GM23338 (cell line): ENCODE results near the gene ELAPOR1. TPM values are rescaled to one million over a fixed set of nuclear protein-coding genes. Genes with fewer than 3 reads are reported as not detected.

Experiments used
- ATAC-seq: fragments of 200-7000 bp; cut with Tn5 transposase; 3 replicates; pipeline ENCODE4 v1.9.1; 2020
- DNase-seq: peaks from one replicate; pipeline ENCODE4 v3.0.0-alpha.2; 2015; ENCODE audit warnings: low spot score
- H2AFZ ChIP-seq: fragments of 200-600 bp; sonication (generic); 2 replicates; pipeline ENCODE4 v1.8.0; 2016; ENCODE audit warnings: antibody characterized with exemption, mild to moderate bottlenecking, moderate library complexity
- H3F3A ChIP-seq: fragments of 200-600 bp; sonication (generic); replicated peaks from 2 replicates; pipeline ENCODE4 v1.8.0; 2017; ENCODE audit warnings: antibody characterized with exemption, mixed run types, low read depth
- H3K27ac ChIP-seq: fragments of 200-600 bp; sonication (generic); 2 replicates; pipeline ENCODE4 v1.6.1; 2016; ENCODE audit warnings: low read depth
- H3K27me3 ChIP-seq: fragments of 200-600 bp; sonication (generic); 2 replicates; pipeline ENCODE4 v1.8.0; 2016; ENCODE audit warnings: mild to moderate bottlenecking, mixed run types, moderate library complexity; ENCODE audit not compliant: insufficient read depth
- H3K36me3 ChIP-seq: fragments of 200-600 bp; sonication (generic); 2 replicates; pipeline ENCODE4 v1.8.0; 2016; ENCODE audit warnings: mild to moderate bottlenecking; ENCODE audit not compliant: insufficient read depth
- H3K4me1 ChIP-seq: fragments of 200-600 bp; sonication (generic); 2 replicates; pipeline ENCODE4 v1.8.0; 2016; ENCODE audit warnings: mild to moderate bottlenecking, moderate library complexity; ENCODE audit not compliant: insufficient read depth
- H3K4me2 ChIP-seq: fragments of 200-600 bp; sonication (generic); 2 replicates; pipeline ENCODE4 v1.7.1; 2017; ENCODE audit warnings: mixed run types
- H3K4me3 ChIP-seq: fragments of 200-600 bp; sonication (generic); 2 replicates; pipeline ENCODE4 v1.6.1; 2016; ENCODE audit warnings: mixed run types
- H3K79me2 ChIP-seq: fragments of 200-600 bp; sonication (generic); replicated peaks from 2 replicates; pipeline ENCODE4 v1.8.0; 2017; ENCODE audit warnings: mild to moderate bottlenecking; ENCODE audit not compliant: insufficient read depth
- H3K9me2 ChIP-seq: fragments of 200-600 bp; sonication (generic); 2 replicates; pipeline ENCODE4 v1.8.0; 2017; ENCODE audit not compliant: insufficient read depth
- H4K20me1 ChIP-seq: fragments of 200-600 bp; sonication (generic); replicated peaks from 2 replicates; pipeline ENCODE4 v1.8.0; 2017; ENCODE audit warnings: mild to moderate bottlenecking; ENCODE audit not compliant: insufficient read depth
- H3K27ac Mint-ChIP-seq: 2 replicates; pipeline ENCODE4 v1.8.0; 2020; ENCODE audit warnings: inconsistent platforms, mild to moderate bottlenecking, moderate library complexity, mixed read lengths
- H3K27me3 Mint-ChIP-seq: 3 replicates; pipeline ENCODE4 v1.8.0; 2022; ENCODE audit warnings: low read depth, mild to moderate bottlenecking, moderate library complexity, mixed read lengths, inconsistent platforms; ENCODE audit not compliant: insufficient read depth, poor library complexity
- H3K36me3 Mint-ChIP-seq: 3 replicates; pipeline ENCODE4 v1.8.0; 2021; ENCODE audit warnings: low read depth, mild to moderate bottlenecking, inconsistent platforms, moderate library complexity, mixed read lengths
- H3K4me1 Mint-ChIP-seq: 3 replicates; pipeline ENCODE4 v1.8.0; 2020; ENCODE audit warnings: mild to moderate bottlenecking, inconsistent platforms, mixed read lengths
- H3K4me3 Mint-ChIP-seq: 3 replicates; pipeline ENCODE4 v1.8.0; 2021; ENCODE audit warnings: moderate library complexity, mild to moderate bottlenecking, inconsistent platforms, mixed read lengths
- H3K9me3 Mint-ChIP-seq: 3 replicates; pipeline ENCODE4 v1.8.0; 2020; ENCODE audit warnings: moderate library complexity, mild to moderate bottlenecking, inconsistent platforms, mixed read lengths
- CREB1 ChIP-seq: fragments of 250-450 bp; sonication (Bioruptor Pico); IDR thresholded peaks from 2 replicates; pipeline ENCODE4 v1.5.0; 2020; ENCODE audit warnings: low read depth, mild to moderate bottlenecking, moderate library complexity
- EZH2 ChIP-seq: fragments of 200-600 bp; sonication (generic); IDR thresholded peaks from one replicate; pipeline ENCODE4 v1.8.0; 2017; ENCODE audit warnings: antibody characterized with exemption, mild to moderate bottlenecking, low read depth; ENCODE audit not compliant: unreplicated experiment
- EZH2phosphoT487 ChIP-seq: fragments of 200-600 bp; sonication (generic); IDR thresholded peaks from one replicate; pipeline ENCODE4 v1.8.1; 2018; ENCODE audit warnings: antibody characterized with exemption; ENCODE audit not compliant: unreplicated experiment
- JUNB ChIP-seq: IDR thresholded peaks from one replicate; pipeline ENCODE4 v1.6.1; 2016; ENCODE audit warnings: antibody characterized with exemption; ENCODE audit not compliant: unreplicated experiment
- NANOG ChIP-seq: IDR thresholded peaks from 2 replicates; pipeline ENCODE4 v1.6.1; 2016; ENCODE audit warnings: antibody characterized with exemption, borderline replicate concordance
- POLR2AphosphoS5 ChIP-seq: IDR thresholded peaks from 2 replicates; pipeline ENCODE4 v1.6.1; 2016; ENCODE audit warnings: antibody characterized with exemption, low read depth
- STAT1 ChIP-seq: IDR thresholded peaks from one replicate; pipeline ENCODE4 v1.6.1; 2016; ENCODE audit warnings: antibody characterized with exemption; ENCODE audit not compliant: unreplicated experiment
- ZNF114 ChIP-seq: fragments of 250-450 bp; sonication (Bioruptor Pico); IDR thresholded peaks from 2 replicates; pipeline ENCODE4 v1.5.0; 2020; ENCODE audit warnings: mild to moderate bottlenecking, moderate library complexity
- ZNF331 ChIP-seq: fragments of 250-450 bp; sonication (Bioruptor Pico); IDR thresholded peaks from 2 replicates; pipeline ENCODE4 v1.5.0; 2020; ENCODE audit warnings: low read depth, mild to moderate bottlenecking, moderate library complexity
- polyA plus RNA-seq: library from polyadenylated mRNA; unstranded; fragments of >200 nt; fragmentation: Nextera tagmentation; extraction: Ambion mirVana; gene quantifications from 2 replicates; pipeline ENCODE4 v1.2.1, GENCODE V29; 2016
- total RNA-seq: library from RNA; depleted of rRNA; stranded (reverse); fragments of >200 nt; shearing (Covaris generic); gene quantifications from 2 replicates; pipeline ENCODE4 v1.2.3, GENCODE V29; 2014
- TF ChIP-seq, protein P1 (sequence below), 2 experiments: fragments of 200-600 bp in 1 of 2; sonication (generic) in 1 of 2; conservative IDR thresholded peaks; 2 replicates each; pipeline versions ENCODE4 v1.5.1 to v1.6.1; 2016 to 2017; ENCODE audit warnings: antibody characterized with exemption in 2 of 2, low read depth in 2 of 2, mild to moderate bottlenecking in 2 of 2, moderate library complexity in 1 of 2
- TF ChIP-seq, protein P2 (sequence below): IDR thresholded peaks from one replicate; pipeline ENCODE4 v1.6.1; 2018; ENCODE audit warnings: antibody characterized with exemption; ENCODE audit not compliant: unreplicated experiment
- TF ChIP-seq, protein P3 (sequence below): fragments of 250-450 bp; sonication (Bioruptor Pico); IDR thresholded peaks from 2 replicates; pipeline ENCODE4 v1.5.0; 2020; ENCODE audit warnings: mild to moderate bottlenecking, moderate library complexity

Gene ELAPOR1
- total and polyA plus RNA-seq, 2 experiments from 2014 or later: 0.92 to 2.4 TPM

DNA sequence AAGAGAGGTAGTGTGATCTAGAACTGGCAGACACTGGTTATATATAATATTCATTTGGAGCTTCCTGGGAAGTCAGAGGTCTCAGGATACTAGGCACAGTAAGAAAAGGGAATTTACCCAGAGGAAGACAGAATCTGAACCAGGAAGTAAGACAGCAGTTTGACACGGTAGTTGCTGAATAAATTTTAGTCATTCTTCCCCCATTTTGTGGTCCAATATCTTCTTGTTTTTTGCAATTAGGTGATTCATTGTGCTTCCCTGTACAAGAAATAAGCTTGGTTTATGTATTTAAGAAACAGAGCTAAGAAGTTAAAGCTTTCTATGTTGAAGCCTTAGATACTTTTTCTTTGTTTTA lies 22.1 kb upstream of the ELAPOR1 start (continued):
- TF ChIP-seq NANOG (no peak), EZH2 (no peak), ZNF114 (no peak), CREB1 (CRISPR knock-in tag) (no peak), ZNF331 (no peak), POLR2AphosphoS5 (no peak)

DNA sequence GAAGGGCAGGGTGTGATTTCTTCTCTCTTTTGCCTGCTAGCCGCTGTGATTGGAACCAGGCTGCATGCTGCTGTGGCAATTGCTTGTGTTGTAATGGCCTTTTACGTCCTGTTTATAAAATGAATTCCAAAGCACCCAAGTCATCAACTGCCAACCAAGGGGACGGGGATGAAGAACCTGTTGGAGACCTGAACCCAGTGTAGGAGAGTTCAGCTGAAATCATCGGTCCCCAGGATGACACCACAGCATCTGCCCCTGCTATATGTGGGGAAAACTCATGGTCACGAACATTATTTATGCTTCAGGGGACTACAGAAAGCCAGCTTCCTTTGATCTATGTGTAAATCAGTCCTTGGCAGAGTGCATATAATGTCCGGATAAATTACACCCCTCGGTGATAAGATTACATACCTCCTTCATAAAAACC lies 19.5 kb upstream of the ELAPOR1 start:
- Histone ChIP-seq H3K4me3 (no peak overlapping the region), H3F3A (peaks cover 7% of the 10 kb centered on the region), H3K27me3 (no peaks in the 10 kb centered on the region), H3K79me2 (peaks cover 21% of the 10 kb centered on the region), H3K4me2 (no peak overlapping the region), H4K20me1 (no peaks in the 10 kb centered on the region; the same call in 1 of the 2 replicates), H3K36me3 (no peaks in the 10 kb centered on the region), H3K27ac (no peak overlapping the region), H3K9me2 (no peaks in the 10 kb centered on the region), H3K4me1 (peaks cover 13% of the 10 kb centered on the region), H2AFZ (no peak overlapping the region)
- peaks cover 3% of the 10 kb centered on the region; the same call in 1 of the 3 replicates for H3K9me3 Mint-ChIP-seq
- ATAC-seq: no peak
- no peak for TF ChIP-seq CREB1 (CRISPR knock-in tag)
- TF ChIP-seq ZNF331: no peak
- TF ChIP-seq EZH2: no peak
- TF ChIP-seq JUNB: no peak
- TF ChIP-seq POLR2AphosphoS5: no peak
- TF ChIP-seq EZH2phosphoT487: no peak
- no peak for TF ChIP-seq NANOG
- TF ChIP-seq, protein P1, sequence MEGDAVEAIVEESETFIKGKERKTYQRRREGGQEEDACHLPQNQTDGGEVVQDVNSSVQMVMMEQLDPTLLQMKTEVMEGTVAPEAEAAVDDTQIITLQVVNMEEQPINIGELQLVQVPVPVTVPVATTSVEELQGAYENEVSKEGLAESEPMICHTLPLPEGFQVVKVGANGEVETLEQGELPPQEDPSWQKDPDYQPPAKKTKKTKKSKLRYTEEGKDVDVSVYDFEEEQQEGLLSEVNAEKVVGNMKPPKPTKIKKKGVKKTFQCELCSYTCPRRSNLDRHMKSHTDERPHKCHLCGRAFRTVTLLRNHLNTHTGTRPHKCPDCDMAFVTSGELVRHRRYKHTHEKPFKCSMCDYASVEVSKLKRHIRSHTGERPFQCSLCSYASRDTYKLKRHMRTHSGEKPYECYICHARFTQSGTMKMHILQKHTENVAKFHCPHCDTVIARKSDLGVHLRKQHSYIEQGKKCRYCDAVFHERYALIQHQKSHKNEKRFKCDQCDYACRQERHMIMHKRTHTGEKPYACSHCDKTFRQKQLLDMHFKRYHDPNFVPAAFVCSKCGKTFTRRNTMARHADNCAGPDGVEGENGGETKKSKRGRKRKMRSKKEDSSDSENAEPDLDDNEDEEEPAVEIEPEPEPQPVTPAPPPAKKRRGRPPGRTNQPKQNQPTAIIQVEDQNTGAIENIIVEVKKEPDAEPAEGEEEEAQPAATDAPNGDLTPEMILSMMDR (conservative IDR thresholded peaks at IDR 0.05; ENCODE audit: low read depth in 2 of 2): no peak
- TF ChIP-seq, protein P2, sequence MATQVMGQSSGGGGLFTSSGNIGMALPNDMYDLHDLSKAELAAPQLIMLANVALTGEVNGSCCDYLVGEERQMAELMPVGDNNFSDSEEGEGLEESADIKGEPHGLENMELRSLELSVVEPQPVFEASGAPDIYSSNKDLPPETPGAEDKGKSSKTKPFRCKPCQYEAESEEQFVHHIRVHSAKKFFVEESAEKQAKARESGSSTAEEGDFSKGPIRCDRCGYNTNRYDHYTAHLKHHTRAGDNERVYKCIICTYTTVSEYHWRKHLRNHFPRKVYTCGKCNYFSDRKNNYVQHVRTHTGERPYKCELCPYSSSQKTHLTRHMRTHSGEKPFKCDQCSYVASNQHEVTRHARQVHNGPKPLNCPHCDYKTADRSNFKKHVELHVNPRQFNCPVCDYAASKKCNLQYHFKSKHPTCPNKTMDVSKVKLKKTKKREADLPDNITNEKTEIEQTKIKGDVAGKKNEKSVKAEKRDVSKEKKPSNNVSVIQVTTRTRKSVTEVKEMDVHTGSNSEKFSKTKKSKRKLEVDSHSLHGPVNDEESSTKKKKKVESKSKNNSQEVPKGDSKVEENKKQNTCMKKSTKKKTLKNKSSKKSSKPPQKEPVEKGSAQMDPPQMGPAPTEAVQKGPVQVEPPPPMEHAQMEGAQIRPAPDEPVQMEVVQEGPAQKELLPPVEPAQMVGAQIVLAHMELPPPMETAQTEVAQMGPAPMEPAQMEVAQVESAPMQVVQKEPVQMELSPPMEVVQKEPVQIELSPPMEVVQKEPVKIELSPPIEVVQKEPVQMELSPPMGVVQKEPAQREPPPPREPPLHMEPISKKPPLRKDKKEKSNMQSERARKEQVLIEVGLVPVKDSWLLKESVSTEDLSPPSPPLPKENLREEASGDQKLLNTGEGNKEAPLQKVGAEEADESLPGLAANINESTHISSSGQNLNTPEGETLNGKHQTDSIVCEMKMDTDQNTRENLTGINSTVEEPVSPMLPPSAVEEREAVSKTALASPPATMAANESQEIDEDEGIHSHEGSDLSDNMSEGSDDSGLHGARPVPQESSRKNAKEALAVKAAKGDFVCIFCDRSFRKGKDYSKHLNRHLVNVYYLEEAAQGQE: no peak
- TF ChIP-seq, protein P3, sequence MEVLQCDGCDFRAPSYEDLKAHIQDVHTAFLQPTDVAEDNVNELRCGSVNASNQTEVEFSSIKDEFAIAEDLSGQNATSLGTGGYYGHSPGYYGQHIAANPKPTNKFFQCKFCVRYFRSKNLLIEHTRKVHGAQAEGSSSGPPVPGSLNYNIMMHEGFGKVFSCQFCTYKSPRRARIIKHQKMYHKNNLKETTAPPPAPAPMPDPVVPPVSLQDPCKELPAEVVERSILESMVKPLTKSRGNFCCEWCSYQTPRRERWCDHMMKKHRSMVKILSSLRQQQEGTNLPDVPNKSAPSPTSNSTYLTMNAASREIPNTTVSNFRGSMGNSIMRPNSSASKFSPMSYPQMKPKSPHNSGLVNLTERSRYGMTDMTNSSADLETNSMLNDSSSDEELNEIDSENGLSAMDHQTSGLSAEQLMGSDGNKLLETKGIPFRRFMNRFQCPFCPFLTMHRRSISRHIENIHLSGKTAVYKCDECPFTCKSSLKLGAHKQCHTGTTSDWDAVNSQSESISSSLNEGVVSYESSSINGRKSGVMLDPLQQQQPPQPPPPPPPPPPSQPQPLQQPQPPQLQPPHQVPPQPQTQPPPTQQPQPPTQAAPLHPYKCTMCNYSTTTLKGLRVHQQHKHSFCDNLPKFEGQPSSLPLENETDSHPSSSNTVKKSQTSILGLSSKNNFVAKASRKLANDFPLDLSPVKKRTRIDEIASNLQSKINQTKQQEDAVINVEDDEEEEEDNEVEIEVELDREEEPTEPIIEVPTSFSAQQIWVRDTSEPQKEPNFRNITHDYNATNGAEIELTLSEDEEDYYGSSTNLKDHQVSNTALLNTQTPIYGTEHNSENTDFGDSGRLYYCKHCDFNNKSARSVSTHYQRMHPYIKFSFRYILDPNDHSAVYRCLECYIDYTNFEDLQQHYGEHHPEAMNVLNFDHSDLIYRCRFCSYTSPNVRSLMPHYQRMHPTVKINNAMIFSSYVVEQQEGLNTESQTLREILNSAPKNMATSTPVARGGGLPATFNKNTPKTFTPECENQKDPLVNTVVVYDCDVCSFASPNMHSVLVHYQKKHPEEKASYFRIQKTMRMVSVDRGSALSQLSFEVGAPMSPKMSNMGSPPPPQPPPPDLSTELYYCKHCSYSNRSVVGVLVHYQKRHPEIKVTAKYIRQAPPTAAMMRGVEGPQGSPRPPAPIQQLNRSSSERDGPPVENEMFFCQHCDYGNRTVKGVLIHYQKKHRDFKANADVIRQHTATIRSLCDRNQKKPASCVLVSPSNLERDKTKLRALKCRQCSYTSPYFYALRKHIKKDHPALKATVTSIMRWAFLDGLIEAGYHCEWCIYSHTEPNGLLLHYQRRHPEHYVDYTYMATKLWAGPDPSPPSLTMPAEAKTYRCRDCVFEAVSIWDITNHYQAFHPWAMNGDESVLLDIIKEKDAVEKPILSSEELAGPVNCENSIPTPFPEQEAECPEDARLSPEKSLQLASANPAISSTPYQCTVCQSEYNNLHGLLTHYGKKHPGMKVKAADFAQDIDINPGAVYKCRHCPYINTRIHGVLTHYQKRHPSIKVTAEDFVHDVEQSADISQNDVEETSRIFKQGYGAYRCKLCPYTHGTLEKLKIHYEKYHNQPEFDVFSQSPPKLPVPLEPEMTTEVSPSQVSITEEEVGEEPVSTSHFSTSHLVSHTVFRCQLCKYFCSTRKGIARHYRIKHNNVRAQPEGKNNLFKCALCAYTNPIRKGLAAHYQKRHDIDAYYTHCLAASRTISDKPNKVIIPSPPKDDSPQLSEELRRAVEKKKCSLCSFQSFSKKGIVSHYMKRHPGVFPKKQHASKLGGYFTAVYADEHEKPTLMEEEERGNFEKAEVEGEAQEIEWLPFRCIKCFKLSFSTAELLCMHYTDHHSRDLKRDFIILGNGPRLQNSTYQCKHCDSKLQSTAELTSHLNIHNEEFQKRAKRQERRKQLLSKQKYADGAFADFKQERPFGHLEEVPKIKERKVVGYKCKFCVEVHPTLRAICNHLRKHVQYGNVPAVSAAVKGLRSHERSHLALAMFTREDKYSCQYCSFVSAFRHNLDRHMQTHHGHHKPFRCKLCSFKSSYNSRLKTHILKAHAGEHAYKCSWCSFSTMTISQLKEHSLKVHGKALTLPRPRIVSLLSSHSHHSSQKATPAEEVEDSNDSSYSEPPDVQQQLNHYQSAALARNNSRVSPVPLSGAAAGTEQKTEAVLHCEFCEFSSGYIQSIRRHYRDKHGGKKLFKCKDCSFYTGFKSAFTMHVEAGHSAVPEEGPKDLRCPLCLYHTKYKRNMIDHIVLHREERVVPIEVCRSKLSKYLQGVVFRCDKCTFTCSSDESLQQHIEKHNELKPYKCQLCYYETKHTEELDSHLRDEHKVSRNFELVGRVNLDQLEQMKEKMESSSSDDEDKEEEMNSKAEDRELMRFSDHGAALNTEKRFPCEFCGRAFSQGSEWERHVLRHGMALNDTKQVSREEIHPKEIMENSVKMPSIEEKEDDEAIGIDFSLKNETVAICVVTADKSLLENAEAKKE (CRISPR knock-in tag): no peak
- TF ChIP-seq STAT1: no peak
- peaks cover 18% of the 10 kb centered on the region for H3K4me1 Mint-ChIP-seq
- H3K4me3 Mint-ChIP-seq: no peak overlapping the region
- H3K36me3 Mint-ChIP-seq: peaks cover 14% of the 10 kb centered on the region
- H3K27ac Mint-ChIP-seq: no peak overlapping the region
- DNase-seq: no peak
- peaks cover 16% of the 10 kb centered on the region for H3K27me3 Mint-ChIP-seq
